Medulla oblongata (tissue), 1 donor: ENCODE measurements around the gene FBXW9.
"Not testable (repeated sequence)": the region's sequence is repeated elsewhere in the genome, so short reads cannot be mapped to it uniquely, and the experiment has no call there.

ENCODE experiments used
- DNase-seq: peaks from one replicate; pipeline ENCODE4 v3.0.0-alpha.2; 2015; ENCODE audit errors: extremely low spot score

The FBXW9 gene

GRCh38 chr19:12656899-12657571 is 39.4 kb downstream of the FBXW9 start:
- DNase-seq: no peak

- DNase-seq: no peak
Observed at GRCh38 chr19:12655546-12655945, 40.9 kb downstream of the FBXW9 start.

GRCh38 chr19:12652219-12652618 is 44.2 kb downstream of the FBXW9 start:
- DNase-seq: no peak

- no peak for DNase-seq
Observed at GRCh38 chr19:12649941-12650340, 46.5 kb downstream of the FBXW9 start.

- DNase-seq: no peak
Observed at GRCh38 chr19:12648088-12648487, 48.3 kb downstream of the FBXW9 start.

- no peak for DNase-seq
Observed at GRCh38 chr19:12647490-12648071, 48.9 kb downstream of the FBXW9 start.

GRCh38 chr19:12647047-12647446 is 49.4 kb downstream of the FBXW9 start:
- DNase-seq: no peak

- no peak for DNase-seq
Observed at GRCh38 chr19:12646551-12646950, 49.9 kb downstream of the FBXW9 start.

- not testable (repeated sequence) for DNase-seq
Observed at GRCh38 chr19:12643716-12644115, 52.7 kb downstream of the FBXW9 start.

- DNase-seq: no peak
Observed at GRCh38 chr19:12642506-12642905, 53.9 kb downstream of the FBXW9 start.

GRCh38 chr19:12641456-12641855 is 55.0 kb downstream of the FBXW9 start:
- no peak for DNase-seq

- DNase-seq: peak; percentile 82
Observed at GRCh38 chr19:12639901-12640613, 56.4 kb downstream of the FBXW9 start.
